ENCODE results near the gene NLGN1.
A peak's percentile ranks its signal among the peaks of the same experiment; 100 is the strongest.

NLGN1 gene

GRCh38 chr3:173583496-173583895 lies 186.0 kb downstream of the NLGN1 start:
- no peak for TF ChIP-seq CTCF (conservative IDR thresholded peaks at IDR 0.05; ENCODE audit: control insufficient read depth, insufficient read depth, low read depth, low read length)
- no peak for DNase-seq (ENCODE audit: low read depth)
- H3K4me3 ChIP-seq (ENCODE audit: control insufficient read depth, low read depth, low read length): no peak overlapping the region

- peak; percentile 56 for DNase-seq (ENCODE audit: low read depth)
- H3K4me3 ChIP-seq (ENCODE audit: control insufficient read depth, low read depth, low read length): peak overlapping the region; percentile 56
Measured at GRCh38 chr3:173584093-173584837, 186.7 kb downstream of the NLGN1 start.

GRCh38 chr3:173584838-173585831 lies 187.6 kb downstream of the NLGN1 start:
- peak overlapping the region; percentile 56 for H3K4me3 ChIP-seq (ENCODE audit: control insufficient read depth, low read depth, low read length)
- no peak for TF ChIP-seq CTCF (conservative IDR thresholded peaks at IDR 0.05; ENCODE audit: control insufficient read depth, insufficient read depth, low read depth, low read length)
- peak; percentile 47 for DNase-seq (ENCODE audit: low read depth)

More at GRCh38 chr3:173584093-173584837, 186.7 kb downstream of the NLGN1 start:
- peak; percentile 88 for TF ChIP-seq CTCF (conservative IDR thresholded peaks at IDR 0.05; ENCODE audit: control insufficient read depth, insufficient read depth, low read depth, low read length)

GRCh38 chr3:173586166-173586565 lies 188.6 kb downstream of the NLGN1 start:
- no peak for TF ChIP-seq CTCF (conservative IDR thresholded peaks at IDR 0.05; ENCODE audit: control insufficient read depth, insufficient read depth, low read depth, low read length)
- DNase-seq (ENCODE audit: low read depth): no peak
- no peak overlapping the region for H3K4me3 ChIP-seq (ENCODE audit: control insufficient read depth, low read depth, low read length)

- TF ChIP-seq CTCF (conservative IDR thresholded peaks at IDR 0.05; ENCODE audit: control insufficient read depth, insufficient read depth, low read depth, low read length): no peak
Measured at GRCh38 chr3:173587055-173587454, 189.5 kb downstream of the NLGN1 start.

GRCh38 chr3:173588556-173588955 lies 191.0 kb downstream of the NLGN1 start:
- no peak for TF ChIP-seq CTCF (conservative IDR thresholded peaks at IDR 0.05; ENCODE audit: control insufficient read depth, insufficient read depth, low read depth, low read length)
- DNase-seq (ENCODE audit: low read depth): no peak
- H3K4me3 ChIP-seq (ENCODE audit: control insufficient read depth, low read depth, low read length): no peak overlapping the region

More at GRCh38 chr3:173587055-173587454, 189.5 kb downstream of the NLGN1 start:
- H3K4me3 ChIP-seq (ENCODE audit: control insufficient read depth, low read depth, low read length): no peak overlapping the region
- no peak for DNase-seq (ENCODE audit: low read depth)
